WERI-Rb-1 (cell line): ENCODE results near the gene MAP2K4.

Experiments used
- DNase-seq: peaks from one replicate; pipeline ENCODE4 v3.0.0-alpha.2; 2020
- H3K27ac ChIP-seq: fragments of 250-450 bp; sonication (Bioruptor Pico); 2 replicates; pipeline ENCODE4 v1.5.1; 2020; ENCODE audit warnings: mild to moderate bottlenecking, moderate library complexity
- H3K27me3 ChIP-seq: fragments of 250-450 bp; sonication (Bioruptor Pico); 2 replicates; pipeline ENCODE4 v1.5.1; 2021; ENCODE audit warnings: mild to moderate bottlenecking, low read depth, moderate library complexity; ENCODE audit not compliant: insufficient read depth, severe bottlenecking
- H3K36me3 ChIP-seq: fragments of 250-450 bp; sonication (Bioruptor Pico); 2 replicates; pipeline ENCODE4 v1.5.1; 2020; ENCODE audit warnings: mild to moderate bottlenecking, moderate library complexity
- H3K4me3 ChIP-seq: 2 replicates; pipeline ENCODE4 v1.5.1; 2011; ENCODE audit warnings: low read depth, mild to moderate bottlenecking, control low read depth, low read length
- H3K9me3 ChIP-seq: fragments of 250-450 bp; sonication (Bioruptor Pico); 2 replicates; pipeline ENCODE4 v1.5.1; 2021; ENCODE audit warnings: mild to moderate bottlenecking, moderate library complexity; ENCODE audit not compliant: severe bottlenecking
- TF ChIP-seq, protein P1 (sequence below): IDR thresholded peaks from 2 replicates; pipeline ENCODE4 v1.5.1; 2011; ENCODE audit warnings: low read depth, mild to moderate bottlenecking, control low read depth, inconsistent platforms, low read length

The MAP2K4 gene

DNA sequence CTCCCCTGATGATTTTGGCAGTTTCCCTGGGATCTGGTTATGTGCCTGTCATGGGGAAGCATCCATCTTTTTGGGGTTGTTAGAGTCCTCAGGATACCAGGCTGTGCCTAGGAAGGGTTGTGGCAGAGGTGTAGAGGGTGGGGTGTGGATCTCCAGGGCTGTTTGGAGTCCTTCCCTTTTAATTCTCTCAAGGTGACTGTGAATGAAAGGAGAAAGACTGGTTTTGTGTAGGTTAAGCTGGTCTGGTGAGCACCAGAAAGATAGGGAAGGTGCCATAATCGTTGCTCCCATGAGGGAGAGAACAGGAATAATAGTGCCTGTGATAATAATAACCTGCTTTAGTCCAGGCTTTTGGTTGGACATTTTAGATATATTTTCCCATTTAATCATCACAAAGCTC is 7.0 kb downstream of the MAP2K4 start:
- DNase-seq = no peak
- TF ChIP-seq, protein P1, sequence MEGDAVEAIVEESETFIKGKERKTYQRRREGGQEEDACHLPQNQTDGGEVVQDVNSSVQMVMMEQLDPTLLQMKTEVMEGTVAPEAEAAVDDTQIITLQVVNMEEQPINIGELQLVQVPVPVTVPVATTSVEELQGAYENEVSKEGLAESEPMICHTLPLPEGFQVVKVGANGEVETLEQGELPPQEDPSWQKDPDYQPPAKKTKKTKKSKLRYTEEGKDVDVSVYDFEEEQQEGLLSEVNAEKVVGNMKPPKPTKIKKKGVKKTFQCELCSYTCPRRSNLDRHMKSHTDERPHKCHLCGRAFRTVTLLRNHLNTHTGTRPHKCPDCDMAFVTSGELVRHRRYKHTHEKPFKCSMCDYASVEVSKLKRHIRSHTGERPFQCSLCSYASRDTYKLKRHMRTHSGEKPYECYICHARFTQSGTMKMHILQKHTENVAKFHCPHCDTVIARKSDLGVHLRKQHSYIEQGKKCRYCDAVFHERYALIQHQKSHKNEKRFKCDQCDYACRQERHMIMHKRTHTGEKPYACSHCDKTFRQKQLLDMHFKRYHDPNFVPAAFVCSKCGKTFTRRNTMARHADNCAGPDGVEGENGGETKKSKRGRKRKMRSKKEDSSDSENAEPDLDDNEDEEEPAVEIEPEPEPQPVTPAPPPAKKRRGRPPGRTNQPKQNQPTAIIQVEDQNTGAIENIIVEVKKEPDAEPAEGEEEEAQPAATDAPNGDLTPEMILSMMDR = no peak
- Histone ChIP-seq H3K9me3 (no peaks in the 10 kb centered on the region), H3K4me3 (no peak overlapping the region), H3K36me3 (no peaks in the 10 kb centered on the region), H3K27ac (no peak overlapping the region), H3K27me3 (no peaks in the 10 kb centered on the region)

DNA sequence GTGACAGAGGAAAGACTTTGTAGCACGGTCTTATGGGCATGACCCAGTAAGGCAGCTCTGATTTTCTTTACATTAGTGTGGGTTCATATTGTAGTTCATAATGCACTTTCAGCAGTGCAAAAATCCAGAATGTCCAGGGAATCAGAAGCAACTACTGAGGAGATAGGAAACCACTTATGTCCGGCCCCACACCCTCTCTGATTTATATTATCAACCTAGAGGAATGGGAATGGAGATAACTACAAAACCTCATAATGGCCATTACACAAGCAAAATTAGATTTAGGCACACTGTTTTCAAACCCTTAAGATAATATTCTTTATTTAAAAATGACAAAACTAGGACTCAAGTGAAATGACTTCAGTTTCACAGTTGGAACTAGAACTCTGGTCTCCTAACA is 7.9 kb downstream of the MAP2K4 start:
- no peak overlapping the region for H3K4me3 ChIP-seq
- TF ChIP-seq, protein P1 = no peak
- no peaks in the 10 kb centered on the region for H3K36me3 ChIP-seq
- H3K27me3 ChIP-seq = no peaks in the 10 kb centered on the region
- no peaks in the 10 kb centered on the region for H3K9me3 ChIP-seq
- no peak for DNase-seq
- no peak overlapping the region for H3K27ac ChIP-seq

DNA sequence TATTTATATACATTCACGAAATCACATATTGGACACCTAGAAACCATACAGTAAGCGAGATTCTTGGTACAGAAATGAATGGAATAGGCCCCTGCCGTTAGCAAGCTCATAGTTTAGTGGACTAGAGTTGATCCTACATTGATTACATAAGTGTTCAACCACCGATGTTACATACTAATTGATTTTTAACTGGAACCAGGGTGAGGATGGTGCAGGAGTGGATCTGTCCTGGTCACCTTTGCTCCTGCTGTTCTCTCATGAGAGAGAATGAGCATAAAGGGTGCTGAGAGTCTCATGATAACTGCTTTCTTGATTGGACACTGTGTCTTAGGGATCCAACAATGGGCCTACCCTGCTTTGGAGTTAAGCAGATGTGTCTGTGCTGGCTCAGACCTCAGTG is 13.9 kb downstream of the MAP2K4 start:
- Histone ChIP-seq H3K27me3 (no peaks in the 10 kb centered on the region), H3K4me3 (no peak overlapping the region), H3K36me3 (peaks cover 4% of the 10 kb centered on the region), H3K27ac (no peak overlapping the region), H3K9me3 (no peaks in the 10 kb centered on the region)
- no peak for DNase-seq
- TF ChIP-seq, protein P1 = no peak

DNA sequence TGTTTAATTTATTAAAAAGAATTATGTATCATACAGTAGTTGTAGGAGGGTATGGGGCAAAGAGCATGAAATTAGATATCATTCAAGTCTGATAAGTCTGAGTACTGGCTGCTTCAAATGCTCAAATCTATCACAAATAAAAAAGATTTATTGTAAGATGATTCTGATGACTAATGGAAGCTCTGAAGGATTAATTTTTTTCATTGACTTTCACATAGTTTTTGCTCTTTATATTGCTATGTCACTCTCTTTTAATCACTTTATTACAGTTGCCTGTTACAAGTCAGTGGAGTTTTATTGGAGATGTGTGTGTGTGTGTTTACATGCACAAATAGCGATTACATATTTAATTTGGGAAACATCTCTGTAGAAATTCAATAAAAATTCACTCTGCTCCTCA is 15.0 kb downstream of the MAP2K4 start:
- H3K27ac ChIP-seq = no peak overlapping the region
- H3K36me3 ChIP-seq = peaks cover 4% of the 10 kb centered on the region
- H3K4me3 ChIP-seq = no peak overlapping the region
- TF ChIP-seq, protein P1 = no peak
- no peak for DNase-seq
- no peaks in the 10 kb centered on the region for H3K27me3 ChIP-seq
- no peaks in the 10 kb centered on the region for H3K9me3 ChIP-seq

DNA sequence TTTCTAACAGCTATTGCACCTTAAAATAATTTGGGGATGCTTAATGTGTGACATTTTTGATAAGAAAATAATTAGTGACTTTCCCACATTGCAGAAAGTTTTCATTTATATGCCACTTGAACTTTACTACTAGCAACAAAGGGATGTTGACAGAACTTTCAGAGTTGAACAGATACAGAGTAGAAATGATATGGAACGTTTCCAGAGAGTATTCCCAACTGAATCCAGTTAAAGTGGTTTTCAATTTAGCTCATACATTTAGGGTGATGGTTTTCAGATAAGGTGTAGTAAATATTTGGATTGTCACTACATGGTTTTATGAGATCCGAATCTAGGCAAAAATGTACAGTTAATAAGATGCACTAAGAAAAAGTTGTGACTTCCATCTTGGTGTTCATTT is 17.3 kb downstream of the MAP2K4 start:
- Histone ChIP-seq H3K4me3 (no peak overlapping the region), H3K36me3 (peaks cover 4% of the 10 kb centered on the region), H3K27ac (no peak overlapping the region), H3K9me3 (no peaks in the 10 kb centered on the region), H3K27me3 (no peaks in the 10 kb centered on the region)
- TF ChIP-seq, protein P1 = no peak
- DNase-seq = no peak

DNA sequence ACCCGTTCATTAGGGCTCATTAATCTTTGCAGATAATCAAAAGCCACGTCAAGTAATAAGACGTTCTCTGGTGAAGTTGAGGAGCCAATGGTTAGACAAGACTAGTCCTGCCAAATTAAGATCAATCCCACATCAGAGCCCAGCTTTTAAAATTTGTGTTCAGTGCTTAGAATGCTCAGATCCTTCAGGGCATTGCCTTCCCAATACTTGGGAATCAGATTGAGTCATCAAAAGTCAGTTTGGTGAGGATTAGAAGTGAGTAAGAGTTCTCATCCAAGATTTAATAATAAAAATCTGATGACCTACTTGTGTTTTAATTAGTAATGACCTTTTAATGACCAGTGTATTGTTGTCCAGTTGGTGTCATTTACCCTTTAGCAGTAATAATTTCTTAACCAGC is 19.8 kb downstream of the MAP2K4 start:
- H3K4me3 ChIP-seq = no peak overlapping the region
- TF ChIP-seq, protein P1 = no peak
- H3K9me3 ChIP-seq = no peaks in the 10 kb centered on the region
- no peaks in the 10 kb centered on the region for H3K36me3 ChIP-seq
- no peak for DNase-seq
- H3K27ac ChIP-seq = no peak overlapping the region
- no peaks in the 10 kb centered on the region for H3K27me3 ChIP-seq
